LNCaP clone FGC (cell line): ENCODE data around the gene TMOD1.

Source experiments
- DNase-seq: peaks from one replicate; pipeline ENCODE4 v3.0.0-alpha.2; 2011; ENCODE audit warnings: low read depth
- H3K4me3 ChIP-seq: 2 replicates; pipeline ENCODE4 v1.5.1; 2011; ENCODE audit warnings: mild to moderate bottlenecking, low read depth, low read length, control low read depth
- CTCF ChIP-seq: IDR thresholded peaks from 2 replicates; pipeline ENCODE4 v1.5.1; 2012; ENCODE audit warnings: mild to moderate bottlenecking; ENCODE audit not compliant: control insufficient read depth, insufficient read depth; ENCODE audit errors: extremely low read depth

TMOD1 gene

GRCh38 chr9:97594381-97594921 lies 93.0 kb downstream of the TMOD1 start:
- DNase-seq, result no peak
- TF ChIP-seq CTCF, result no peak

GRCh38 chr9:97596906-97597305 lies 95.4 kb downstream of the TMOD1 start:
- DNase-seq, result no peak
- no peak for TF ChIP-seq CTCF
- no peak overlapping the region for H3K4me3 ChIP-seq

More at GRCh38 chr9:97594381-97594921, 93.0 kb downstream of the TMOD1 start:
- no peak overlapping the region for H3K4me3 ChIP-seq

- H3K4me3 ChIP-seq, result no peak overlapping the region
- TF ChIP-seq CTCF, result peak; percentile 91
- DNase-seq, result peak; percentile 71
These were observed 97.2 kb downstream of the TMOD1 start for GRCh38 chr9:97598461-97599288.

GRCh38 chr9:97599314-97599846 lies 97.9 kb downstream of the TMOD1 start:
- no peak for DNase-seq
- TF ChIP-seq CTCF, result no peak
- no peak overlapping the region for H3K4me3 ChIP-seq

- DNase-seq, result no peak
- no peak for TF ChIP-seq CTCF
- H3K4me3 ChIP-seq, result no peak overlapping the region
These were observed 99.2 kb downstream of the TMOD1 start for GRCh38 chr9:97600531-97601227.

GRCh38 chr9:97601228-97601898 lies 99.9 kb downstream of the TMOD1 start:
- H3K4me3 ChIP-seq, result no peak overlapping the region
- no peak for DNase-seq
- TF ChIP-seq CTCF, result no peak
